IPS DF 6.9 (cell line): ENCODE results near the gene MDC1.

Source experiments
- DNase-seq: peaks from one replicate; pipeline ENCODE4 v3.0.0-alpha.2; 2013; ENCODE audit warnings: low read depth, low spot score
- H3K27ac ChIP-seq: one replicate; pipeline ENCODE4 v1.5.1; 2013; ENCODE audit warnings: low read length, control low read depth
- H3K27me3 ChIP-seq: 2 replicates; pipeline ENCODE4 v1.6.1; 2013; ENCODE audit warnings: mild to moderate bottlenecking, low read length; ENCODE audit not compliant: control insufficient read depth, insufficient read depth
- H3K36me3 ChIP-seq: 2 replicates; pipeline ENCODE4 v1.6.1; 2013; ENCODE audit warnings: low read length; ENCODE audit not compliant: control insufficient read depth, insufficient read depth
- H3K4me1 ChIP-seq: 2 replicates; pipeline ENCODE4 v1.6.1; 2013; ENCODE audit warnings: low read length; ENCODE audit not compliant: control insufficient read depth, insufficient read depth
- H3K4me3 ChIP-seq: 2 replicates; pipeline ENCODE4 v1.5.1; 2013; ENCODE audit warnings: mild to moderate bottlenecking, low read length
- H3K9me3 ChIP-seq: 2 replicates; pipeline ENCODE4 v1.6.1; 2013; ENCODE audit warnings: low read length, inconsistent platforms; ENCODE audit not compliant: control insufficient read depth, insufficient read depth
- WGBS: extraction: QIAGEN DNeasy Blood & Tissue Kit; methylation state at CpG from one replicate; pipeline ENCODE4 v1.1.7; 2013; ENCODE audit warnings: mixed read lengths, missing lambda C conversion rate; ENCODE audit not compliant: insufficient read length, insufficient coverage; 5-methylcytosine and 5-hydroxymethylcytosine counted together

Gene MDC1

GRCh38 chr6:30651143-30651542 lies 65.9 kb downstream of the MDC1 start:
- H3K4me1 ChIP-seq = peaks cover 2% of the 10 kb centered on the region; the same call in 1 of the 2 replicates
- peaks cover 21% of the 10 kb centered on the region for H3K36me3 ChIP-seq
- no CpG with 5 or more reads among the region's 12 CpGs for WGBS
- DNase-seq = no peak
- no peak overlapping the region for H3K4me3 ChIP-seq
- no peaks in the 10 kb centered on the region for H3K9me3 ChIP-seq
- H3K27ac ChIP-seq = no peak overlapping the region
- no peaks in the 10 kb centered on the region for H3K27me3 ChIP-seq
